ENCODE measurements around the gene FADS6.

DNA sequence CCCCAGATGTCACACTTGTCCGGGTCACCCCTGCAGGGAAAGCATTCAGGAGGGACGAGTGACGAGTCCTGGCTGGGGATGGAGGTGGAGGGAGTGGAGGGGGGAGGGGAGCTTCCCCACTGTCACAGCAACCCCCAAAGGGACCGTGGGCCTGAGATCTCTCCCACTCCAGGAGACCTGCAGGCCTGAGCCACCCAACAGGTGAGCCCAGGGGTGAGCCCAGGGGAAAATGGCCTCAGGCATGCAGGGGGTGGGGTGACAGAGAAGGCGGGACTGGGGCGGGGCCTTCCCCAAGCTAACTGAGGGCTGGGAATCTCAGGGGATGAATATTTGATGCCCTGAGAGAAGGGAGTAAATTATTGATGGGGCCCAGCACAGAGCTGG is 27.2 kb upstream of the FADS6 start:
- no peak for TF ChIP-seq ELK1 (IDR thresholded peaks at IDR 0.05; ENCODE audit: low read depth, low read length)
- TF ChIP-seq NR2F1 (conservative IDR thresholded peaks at IDR 0.05) = no peak
- TF ChIP-seq CHD4 (IDR thresholded peaks at IDR 0.05) = no peak
- TF ChIP-seq POLR2A (IDR thresholded peaks at IDR 0.05; ENCODE audit: low read depth, low read length) = no peak
- no peak for TF ChIP-seq EED (IDR thresholded peaks at IDR 0.05; ENCODE audit: low read depth)
- no peak for TF ChIP-seq CBX5 (IDR thresholded peaks at IDR 0.05; ENCODE audit: low read depth)
- TF ChIP-seq EP300 (IDR thresholded peaks at IDR 0.05; ENCODE audit: borderline replicate concordance in 1 of 2, control insufficient read depth in 1 of 2, low read depth in 2 of 2, low read length in 2 of 2) = no peak
- TF ChIP-seq, protein P1, sequence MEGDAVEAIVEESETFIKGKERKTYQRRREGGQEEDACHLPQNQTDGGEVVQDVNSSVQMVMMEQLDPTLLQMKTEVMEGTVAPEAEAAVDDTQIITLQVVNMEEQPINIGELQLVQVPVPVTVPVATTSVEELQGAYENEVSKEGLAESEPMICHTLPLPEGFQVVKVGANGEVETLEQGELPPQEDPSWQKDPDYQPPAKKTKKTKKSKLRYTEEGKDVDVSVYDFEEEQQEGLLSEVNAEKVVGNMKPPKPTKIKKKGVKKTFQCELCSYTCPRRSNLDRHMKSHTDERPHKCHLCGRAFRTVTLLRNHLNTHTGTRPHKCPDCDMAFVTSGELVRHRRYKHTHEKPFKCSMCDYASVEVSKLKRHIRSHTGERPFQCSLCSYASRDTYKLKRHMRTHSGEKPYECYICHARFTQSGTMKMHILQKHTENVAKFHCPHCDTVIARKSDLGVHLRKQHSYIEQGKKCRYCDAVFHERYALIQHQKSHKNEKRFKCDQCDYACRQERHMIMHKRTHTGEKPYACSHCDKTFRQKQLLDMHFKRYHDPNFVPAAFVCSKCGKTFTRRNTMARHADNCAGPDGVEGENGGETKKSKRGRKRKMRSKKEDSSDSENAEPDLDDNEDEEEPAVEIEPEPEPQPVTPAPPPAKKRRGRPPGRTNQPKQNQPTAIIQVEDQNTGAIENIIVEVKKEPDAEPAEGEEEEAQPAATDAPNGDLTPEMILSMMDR (IDR thresholded peaks at IDR 0.05 in 2 of 3, conservative IDR thresholded peaks at IDR 0.05 in 1 of 3; ENCODE audit: control insufficient read depth in 2 of 3, extremely low read depth in 1 of 3, insufficient read depth in 1 of 3, low read depth in 3 of 3, low read length in 3 of 3) = no peak
- TF ChIP-seq TAF1 (IDR thresholded peaks at IDR 0.05; ENCODE audit: borderline replicate concordance, low read depth, low read length) = no peak
- no peak for TF ChIP-seq EZH2 (IDR thresholded peaks at IDR 0.05; ENCODE audit: borderline replicate concordance, control insufficient read depth, low read depth, low read length)
- TF ChIP-seq SIN3A (IDR thresholded peaks at IDR 0.05; ENCODE audit: low read depth, low read length) = no peak
- TF ChIP-seq, protein P2, sequence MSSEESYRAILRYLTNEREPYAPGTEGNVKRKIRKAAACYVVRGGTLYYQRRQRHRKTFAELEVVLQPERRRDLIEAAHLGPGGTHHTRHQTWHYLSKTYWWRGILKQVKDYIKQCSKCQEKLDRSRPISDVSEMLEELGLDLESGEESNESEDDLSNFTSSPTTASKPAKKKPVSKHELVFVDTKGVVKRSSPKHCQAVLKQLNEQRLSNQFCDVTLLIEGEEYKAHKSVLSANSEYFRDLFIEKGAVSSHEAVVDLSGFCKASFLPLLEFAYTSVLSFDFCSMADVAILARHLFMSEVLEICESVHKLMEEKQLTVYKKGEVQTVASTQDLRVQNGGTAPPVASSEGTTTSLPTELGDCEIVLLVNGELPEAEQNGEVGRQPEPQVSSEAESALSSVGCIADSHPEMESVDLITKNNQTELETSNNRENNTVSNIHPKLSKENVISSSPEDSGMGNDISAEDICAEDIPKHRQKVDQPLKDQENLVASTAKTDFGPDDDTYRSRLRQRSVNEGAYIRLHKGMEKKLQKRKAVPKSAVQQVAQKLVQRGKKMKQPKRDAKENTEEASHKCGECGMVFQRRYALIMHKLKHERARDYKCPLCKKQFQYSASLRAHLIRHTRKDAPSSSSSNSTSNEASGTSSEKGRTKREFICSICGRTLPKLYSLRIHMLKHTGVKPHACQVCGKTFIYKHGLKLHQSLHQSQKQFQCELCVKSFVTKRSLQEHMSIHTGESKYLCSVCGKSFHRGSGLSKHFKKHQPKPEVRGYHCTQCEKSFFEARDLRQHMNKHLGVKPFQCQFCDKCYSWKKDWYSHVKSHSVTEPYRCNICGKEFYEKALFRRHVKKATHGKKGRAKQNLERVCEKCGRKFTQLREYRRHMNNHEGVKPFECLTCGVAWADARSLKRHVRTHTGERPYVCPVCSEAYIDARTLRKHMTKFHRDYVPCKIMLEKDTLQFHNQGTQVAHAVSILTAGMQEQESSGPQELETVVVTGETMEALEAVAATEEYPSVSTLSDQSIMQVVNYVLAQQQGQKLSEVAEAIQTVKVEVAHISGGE (CRISPR knock-in tag; IDR thresholded peaks at IDR 0.05) = no peak

Data from GM12878 (cell line).